ENCODE data around the gene CIPC.

DNA sequence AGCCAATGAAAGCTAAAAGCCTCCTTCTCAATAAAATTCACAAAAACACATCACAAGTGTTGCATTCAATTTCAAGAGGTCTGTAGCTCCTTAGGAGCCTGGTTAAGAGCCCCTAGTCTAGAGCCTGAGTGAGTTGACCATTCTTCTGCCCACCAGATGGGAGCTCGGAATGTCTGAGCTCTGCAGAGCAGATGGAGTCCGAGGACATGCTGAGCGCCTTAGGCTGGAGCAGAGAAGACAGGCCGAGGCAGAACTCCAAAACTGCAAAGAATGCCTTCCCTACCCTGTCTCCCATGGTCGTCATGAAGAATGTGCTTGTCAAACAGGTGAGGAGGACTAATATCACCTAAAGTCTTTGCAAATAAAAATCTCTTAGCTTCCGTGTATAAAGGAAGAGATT lies 11.6 kb downstream of the CIPC start:
- no peak for TF ChIP-seq SUZ12 (IDR thresholded peaks at IDR 0.05; ENCODE audit: extremely low read depth, insufficient read depth, insufficient read length)
- no peak for TF ChIP-seq ZNF274 (IDR thresholded peaks at IDR 0.05; ENCODE audit: low read depth, low read length)
- no peak for TF ChIP-seq YY1 (IDR thresholded peaks at IDR 0.05; ENCODE audit: insufficient read depth, insufficient read length)

Measured in NT2/D1 (cell line).